Suprapubic skin (tissue), 4 donors: ENCODE measurements around the gene PODXL2. TPM values are rescaled to one million over a fixed set of nuclear protein-coding genes. Genes with fewer than 3 reads are reported as not detected.

Experiments used
- DNase-seq, 2 donors: peaks; one replicate each; pipeline ENCODE4 v3.0.0-alpha.2; 2019; ENCODE audit warnings: low spot score in 2 of 2
- H3K27ac ChIP-seq: fragments of 200-600 bp; sonication (generic); one replicate; pipeline ENCODE4 v1.5.1; 2019
- H3K27me3 ChIP-seq: fragments of 200-600 bp; sonication (generic); one replicate; pipeline ENCODE4 v1.5.1; 2019
- H3K36me3 ChIP-seq: fragments of 200-600 bp; sonication (generic); one replicate; pipeline ENCODE4 v1.5.1; 2019
- H3K4me1 ChIP-seq: fragments of 200-600 bp; sonication (generic); one replicate; pipeline ENCODE4 v1.5.1; 2019
- H3K4me3 ChIP-seq: fragments of 200-600 bp; sonication (generic); one replicate; pipeline ENCODE4 v1.5.1; 2019; ENCODE audit warnings: mild to moderate bottlenecking
- H3K9me3 ChIP-seq: fragments of 200-600 bp; sonication (generic); one replicate; pipeline ENCODE4 v1.5.1; 2019
- CTCF ChIP-seq, 2 donors: fragments of 200-600 bp in 1 of 2; fragments of 450-650 bp in 1 of 2; sonication (generic) in 1 of 2; IDR thresholded peaks; one replicate each; pipeline ENCODE4 v1.5.1; 2016 to 2019; ENCODE audit warnings: antibody characterized with exemption in 2 of 2, mild to moderate bottlenecking in 1 of 2, moderate library complexity in 1 of 2
- EP300 ChIP-seq: sonication (generic); formaldehyde crosslinking; IDR thresholded peaks from one replicate; pipeline ENCODE4 v1.6.1; 2017; ENCODE audit warnings: antibody characterized with exemption
- POLR2A ChIP-seq, 2 donors: fragments of 450-650 bp; IDR thresholded peaks; one replicate each; pipeline ENCODE4 v1.6.1; 2017; ENCODE audit warnings: antibody characterized with exemption in 2 of 2, mild to moderate bottlenecking in 2 of 2, moderate library complexity in 2 of 2
- POLR2AphosphoS5 ChIP-seq, 3 donors: sonication (generic); formaldehyde crosslinking; IDR thresholded peaks; one replicate each; pipeline ENCODE4 v1.6.1; 2017; ENCODE audit warnings: antibody characterized with exemption in 3 of 3
- WGBS: methylation state at CpG from one replicate; pipeline ENCODE4 v1.1.5; 2018; 5-methylcytosine and 5-hydroxymethylcytosine counted together
- total RNA-seq, 4 donors: library from RNA; depleted of rRNA; stranded (reverse); fragments of >200 nt; gene quantifications; one replicate each; pipeline ENCODE4 v1.1.0, GENCODE V29; 2016

PODXL2 gene
- total RNA-seq, 4 donors from 2014 or later: 8.0 to 15.4 (median 11.2) TPM

DNA sequence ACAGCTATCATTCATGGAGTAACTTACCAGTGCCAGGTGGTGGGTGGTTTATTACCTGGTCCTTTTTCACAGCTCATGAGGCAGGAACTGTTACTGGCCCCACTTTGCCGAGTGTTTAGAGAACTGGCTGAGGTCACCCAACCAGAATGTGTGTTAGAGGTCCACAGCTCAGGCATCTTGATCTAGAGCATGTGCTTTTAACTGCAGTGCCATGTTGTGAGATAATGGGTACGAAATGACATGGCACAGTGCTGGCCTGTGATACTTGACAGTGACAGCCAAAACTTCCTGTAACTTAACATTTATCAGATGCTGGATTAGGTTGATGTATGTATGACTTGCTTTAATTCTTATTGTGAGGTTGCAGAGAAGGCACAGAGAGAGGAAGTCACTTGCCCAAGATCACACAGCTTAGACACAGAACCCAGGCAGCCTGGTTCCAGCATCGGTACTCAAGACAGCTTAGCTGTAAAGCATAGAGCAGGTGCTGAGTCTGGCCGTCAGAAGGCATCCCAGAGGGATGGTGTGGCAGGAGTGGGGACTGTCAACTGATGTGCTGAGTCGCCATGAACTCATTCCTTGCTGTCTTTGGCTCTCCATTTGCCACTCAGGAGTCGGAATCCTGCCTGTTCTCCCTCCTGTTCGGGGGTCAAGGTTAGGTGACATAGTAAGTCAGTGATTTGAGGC lies 21.2 kb upstream of the PODXL2 start:
- H3K36me3 ChIP-seq: peaks cover 65% of the 10 kb centered on the region
- no peak for TF ChIP-seq CTCF (IDR thresholded peaks at IDR 0.05)
- TF ChIP-seq POLR2A (IDR thresholded peaks at IDR 0.05): no peak
- no peak for TF ChIP-seq EP300
- no peak for TF ChIP-seq POLR2AphosphoS5 (IDR thresholded peaks at IDR 0.05)
- WGBS: 98% methylated on average over 6 of the region's 7 CpGs
- H3K4me3 ChIP-seq: no peak overlapping the region
- no peak for DNase-seq
- H3K4me1 ChIP-seq: no peaks in the 10 kb centered on the region
- H3K27me3 ChIP-seq: no peaks in the 10 kb centered on the region
- H3K9me3 ChIP-seq: no peaks in the 10 kb centered on the region
- H3K27ac ChIP-seq: no peak overlapping the region

- no peak for TF ChIP-seq POLR2A (IDR thresholded peaks at IDR 0.05)
- TF ChIP-seq EP300: no peak
- TF ChIP-seq CTCF (IDR thresholded peaks at IDR 0.05): no peak
- TF ChIP-seq POLR2AphosphoS5 (IDR thresholded peaks at IDR 0.05): no peak
- no peak overlapping the region for H3K4me3 ChIP-seq
- no peaks in the 10 kb centered on the region for H3K27me3 ChIP-seq
- no peaks in the 10 kb centered on the region for H3K4me1 ChIP-seq
- no peaks in the 10 kb centered on the region for H3K9me3 ChIP-seq
- DNase-seq: no peak
- H3K36me3 ChIP-seq: peaks cover 65% of the 10 kb centered on the region
- 80% methylated on average over 3 of the region's 14 CpGs for WGBS
- H3K27ac ChIP-seq: no peak overlapping the region
Observed at GRCh38 chr3:127608362-127608718, 20.6 kb upstream of the PODXL2 start.

- Histone ChIP-seq H3K27me3 (no peaks in the 10 kb centered on the region), H3K4me1 (no peaks in the 10 kb centered on the region), H3K27ac (no peak overlapping the region), H3K9me3 (no peaks in the 10 kb centered on the region), H3K4me3 (no peak overlapping the region), H3K36me3 (peaks cover 56% of the 10 kb centered on the region)
- 82% methylated on average over 5 of the region's 5 CpGs for WGBS
- TF ChIP-seq POLR2AphosphoS5 (IDR thresholded peaks at IDR 0.05): no peak
- TF ChIP-seq EP300: no peak
- no peak for TF ChIP-seq CTCF (IDR thresholded peaks at IDR 0.05)
- TF ChIP-seq POLR2A (IDR thresholded peaks at IDR 0.05): no peak
- no peak for DNase-seq
Observed at GRCh38 chr3:127610105-127610504, 18.9 kb upstream of the PODXL2 start.

DNA sequence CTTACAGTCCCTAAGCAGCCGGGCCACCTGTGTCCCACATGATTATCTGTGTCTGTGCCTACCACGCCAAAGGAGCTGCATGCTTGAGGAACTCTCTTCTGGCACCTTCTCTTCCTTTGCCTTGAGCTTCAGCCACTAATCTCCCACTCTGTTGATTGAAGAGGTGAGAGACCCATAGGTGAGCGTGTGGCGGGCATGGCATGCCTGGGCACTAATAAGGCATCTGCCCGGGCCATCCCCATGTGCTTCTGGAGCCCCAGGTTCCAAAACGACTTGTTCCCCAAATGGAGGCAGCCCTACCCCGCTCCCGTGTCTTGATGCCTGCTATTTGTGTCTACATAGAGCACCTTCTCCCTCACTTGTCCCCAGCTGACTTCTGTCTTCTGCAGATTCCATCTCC lies 17.7 kb upstream of the PODXL2 start:
- Histone ChIP-seq H3K9me3 (no peaks in the 10 kb centered on the region), H3K4me1 (no peaks in the 10 kb centered on the region), H3K27me3 (no peaks in the 10 kb centered on the region), H3K27ac (no peak overlapping the region), H3K4me3 (no peak overlapping the region), H3K36me3 (peaks cover 51% of the 10 kb centered on the region)
- no peak for DNase-seq
- TF ChIP-seq CTCF (IDR thresholded peaks at IDR 0.05) (no peak), EP300 (no peak), POLR2AphosphoS5 (IDR thresholded peaks at IDR 0.05) (no peak), POLR2A (IDR thresholded peaks at IDR 0.05) (no peak)
- WGBS: 89% methylated on average over 8 of the region's 8 CpGs

- H3K9me3 ChIP-seq: no peaks in the 10 kb centered on the region
- no peak overlapping the region for H3K27ac ChIP-seq
- no peaks in the 10 kb centered on the region for H3K27me3 ChIP-seq
- H3K4me3 ChIP-seq: no peak overlapping the region
- DNase-seq: no peak
- WGBS: 71% methylated on average over 6 of the region's 6 CpGs
- no peaks in the 10 kb centered on the region for H3K4me1 ChIP-seq
- TF ChIP-seq POLR2A (IDR thresholded peaks at IDR 0.05) (no peak), POLR2AphosphoS5 (IDR thresholded peaks at IDR 0.05) (no peak), EP300 (no peak), CTCF (IDR thresholded peaks at IDR 0.05) (no peak)
- peaks cover 51% of the 10 kb centered on the region for H3K36me3 ChIP-seq
Observed at GRCh38 chr3:127612966-127613365, 16.0 kb upstream of the PODXL2 start.
